Pulmonary artery endothelial cell (primary cell): Measurements from ENCODE around the gene FAM13A. TPM values are rescaled to one million over a fixed set of nuclear protein-coding genes. Genes with fewer than 3 reads are reported as not detected.
"Not testable (repeated sequence)": the region's sequence is repeated elsewhere in the genome, so short reads cannot be mapped to it uniquely, and the experiment has no call there.

ENCODE experiments used
- DNase-seq: peaks from one replicate; pipeline ENCODE4 v3.0.0-alpha.2; 2011; ENCODE audit warnings: low read depth, low spot score
- total RNA-seq: library from RNA; depleted of rRNA; stranded (reverse); fragments of >200 nt; gene quantifications from 2 replicates; pipeline ENCODE4 v1.2.3, GENCODE V29; 2014

The FAM13A gene
- 4.0 and 10.7 TPM in 2 replicates for total RNA-seq

- DNase-seq = peak; percentile 81
Observed at GRCh38 chr4:89056953-89057398, at the start of gene FAM13A. TSS of gene FAM13A (minus strand) at chr4:89057185. CDS start at chr4:89056964, 221 bp downstream.

DNA sequence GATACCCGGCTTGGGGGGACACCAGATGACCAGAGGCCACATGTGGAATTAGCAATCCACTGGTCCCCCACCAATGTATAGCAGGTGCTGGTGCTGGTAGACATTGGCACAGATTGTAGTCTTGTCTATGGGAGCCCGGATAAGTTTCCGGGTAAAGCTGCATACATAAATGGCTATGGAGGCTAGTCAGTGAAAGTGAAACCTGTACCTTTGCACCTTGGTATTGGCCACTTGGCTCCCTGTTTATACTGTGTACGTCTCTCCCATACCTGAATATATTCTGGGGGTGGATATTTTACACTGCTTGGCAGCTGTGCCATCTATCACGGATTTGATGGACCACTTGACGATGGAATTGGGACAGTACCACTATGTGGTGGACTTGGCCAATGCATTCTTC is 48.7 kb upstream of the FAM13A start:
- no peak for DNase-seq

DNA sequence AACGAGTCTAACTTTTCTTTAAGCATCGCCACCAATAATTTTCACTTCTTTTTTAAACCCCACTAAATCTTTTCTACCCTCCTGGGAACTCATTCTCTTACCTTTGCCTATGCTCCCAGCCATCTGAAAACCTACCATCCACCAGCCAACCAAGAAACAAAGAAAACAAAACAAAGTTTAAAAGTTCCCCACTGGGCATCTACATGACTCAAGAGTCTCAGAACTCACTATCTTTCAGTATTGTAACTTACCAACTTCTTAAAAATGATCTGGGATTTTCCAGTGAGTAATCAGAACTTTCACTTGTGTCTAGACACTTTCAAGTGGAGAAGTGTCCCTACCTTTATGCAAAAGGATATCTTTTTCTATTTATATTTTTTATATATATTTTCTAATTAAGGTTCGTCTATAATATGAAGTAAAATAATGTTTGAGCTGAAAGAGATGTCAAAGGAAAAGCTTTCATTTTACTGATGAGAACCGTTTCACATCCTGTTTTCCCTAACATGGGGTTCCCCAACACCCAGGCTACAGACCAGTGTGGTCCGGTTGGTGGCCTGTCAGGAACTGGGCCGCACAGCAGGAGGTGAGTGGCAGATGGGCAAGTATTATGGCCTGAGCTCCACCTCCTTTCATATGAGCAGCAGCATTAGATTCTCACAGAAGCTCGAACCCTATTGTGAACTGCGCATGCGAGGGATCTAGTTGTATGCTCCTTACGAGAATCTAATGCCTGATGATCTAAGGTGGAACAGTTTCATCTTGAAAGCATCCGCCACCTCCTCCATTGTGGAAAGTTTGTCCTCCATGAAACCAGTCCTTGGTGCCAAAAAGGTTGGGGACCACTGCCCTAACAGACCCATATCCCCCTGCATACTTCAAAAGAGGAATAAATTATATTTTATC is 44.5 kb upstream of the FAM13A start:
- DNase-seq = no peak

DNA sequence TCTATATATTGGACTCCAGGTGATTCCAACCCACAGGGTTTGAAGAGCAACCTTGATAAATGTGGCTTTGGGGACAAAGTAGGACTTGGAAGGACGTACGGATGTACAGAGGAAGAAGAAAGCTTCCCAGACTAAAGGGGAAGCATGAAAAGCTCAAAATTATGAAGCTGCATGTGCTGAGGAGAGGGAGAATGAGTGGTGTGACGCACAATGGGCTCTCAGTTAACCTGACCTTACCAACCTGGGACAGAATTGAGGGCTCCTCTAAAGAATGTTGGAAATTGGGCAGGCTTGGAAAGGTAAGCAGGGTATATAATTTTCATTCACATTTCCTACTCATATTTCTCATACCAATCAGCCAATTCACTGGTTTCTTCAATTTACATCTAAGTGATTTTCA is 43.9 kb upstream of the FAM13A start:
- no peak for DNase-seq

DNA sequence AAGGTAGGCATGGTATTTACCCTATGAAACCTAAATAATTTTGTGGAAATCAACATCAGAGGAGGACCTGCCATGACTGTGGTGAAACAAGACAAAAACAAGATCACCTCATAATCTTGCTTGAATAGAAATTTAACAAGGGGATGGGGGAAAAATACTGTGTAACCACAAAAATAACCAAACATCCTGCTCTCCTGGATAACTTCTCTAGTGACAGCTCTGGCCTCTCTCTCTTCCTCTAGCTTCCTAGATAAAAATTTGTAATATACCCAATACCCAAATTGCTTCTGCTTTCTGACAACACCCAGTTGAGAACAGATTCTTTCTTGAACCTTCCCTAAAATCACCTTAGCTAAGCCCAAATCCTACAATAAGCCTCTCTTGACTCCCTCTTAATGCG is 42.5 kb upstream of the FAM13A start:
- no peak for DNase-seq

DNA sequence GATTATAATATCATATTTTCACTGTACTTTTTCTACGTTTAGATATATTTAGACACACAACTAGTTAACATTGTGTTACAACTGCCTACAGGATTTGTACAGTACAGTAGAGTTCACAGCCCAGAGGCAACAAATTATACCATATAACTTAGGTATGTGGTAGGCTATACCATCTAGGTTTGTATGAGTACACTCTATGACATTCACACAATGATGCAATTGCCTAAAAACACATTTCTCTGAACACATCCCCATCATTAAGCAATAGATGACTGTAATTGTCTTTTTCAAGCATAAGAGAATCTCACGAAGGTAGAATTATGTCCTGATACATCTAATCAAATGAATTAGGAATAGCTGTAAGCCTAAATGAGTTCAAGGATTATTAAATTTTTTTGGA is 42.0 kb upstream of the FAM13A start:
- DNase-seq = no peak

DNA sequence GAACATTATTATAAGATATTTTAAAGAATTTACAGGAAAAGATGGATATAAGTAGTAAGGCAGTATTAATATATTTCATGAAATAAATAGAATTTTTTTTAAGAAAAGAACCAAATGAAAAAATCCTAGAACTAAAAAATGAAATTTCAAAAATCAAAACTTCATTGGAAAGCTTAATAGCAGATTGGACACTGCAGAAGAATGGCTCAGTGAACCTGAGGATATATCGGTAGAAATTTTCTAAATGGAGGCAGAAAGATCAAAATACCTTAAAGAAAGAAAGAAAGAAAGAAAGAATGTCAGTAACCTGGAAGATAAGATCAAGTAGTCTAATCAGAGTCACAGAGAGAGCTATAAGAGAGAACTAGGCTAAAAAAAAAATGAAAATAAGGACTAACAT is 21.3 kb upstream of the FAM13A start:
- DNase-seq = no peak

DNA sequence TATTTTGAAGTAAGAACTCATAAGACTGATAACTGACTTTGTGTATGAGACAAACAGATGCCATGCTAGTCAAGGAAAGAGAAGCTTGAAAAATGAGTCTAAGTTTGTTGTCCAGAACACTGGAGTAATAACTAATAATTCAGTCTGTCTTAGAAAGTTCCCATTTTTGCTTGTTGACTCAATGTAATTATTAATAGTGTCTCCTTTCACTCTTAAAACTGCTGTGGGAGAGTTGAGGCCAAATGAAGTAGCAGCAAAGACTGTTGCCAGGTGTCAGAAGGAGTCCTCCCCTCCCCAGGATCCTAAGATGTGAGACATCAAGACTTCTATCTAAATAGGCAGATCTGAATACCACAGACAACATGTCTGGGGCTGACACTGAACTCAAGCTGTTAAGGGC is 20.8 kb upstream of the FAM13A start:
- DNase-seq = no peak

DNA sequence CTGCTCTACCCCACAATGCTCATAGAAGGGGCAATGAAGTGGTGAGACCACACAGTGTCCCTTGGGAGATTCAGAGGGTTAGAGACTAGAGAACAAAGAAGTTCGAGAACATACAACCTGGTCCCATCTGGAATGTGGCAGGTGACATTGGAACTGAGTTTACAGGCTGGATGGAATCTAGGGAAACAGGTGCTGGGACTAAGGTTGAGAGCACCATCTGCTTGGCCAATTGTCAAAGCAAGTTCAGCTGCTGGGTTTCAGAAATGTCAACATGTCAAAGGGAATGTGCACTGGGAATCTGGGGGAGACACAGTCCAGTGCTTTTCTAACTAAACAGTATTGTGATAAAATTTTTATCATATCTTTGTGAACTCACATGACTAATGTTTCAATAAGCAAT is 15.9 kb upstream of the FAM13A start:
- DNase-seq = no peak

GRCh38 chr4:89071311-89071710 is 14.3 kb upstream of the FAM13A start:
- DNase-seq = no peak

GRCh38 chr4:89070041-89070440 is 13.1 kb upstream of the FAM13A start:
- no peak for DNase-seq

GRCh38 chr4:89069481-89069880 is 12.5 kb upstream of the FAM13A start:
- no peak for DNase-seq

DNA sequence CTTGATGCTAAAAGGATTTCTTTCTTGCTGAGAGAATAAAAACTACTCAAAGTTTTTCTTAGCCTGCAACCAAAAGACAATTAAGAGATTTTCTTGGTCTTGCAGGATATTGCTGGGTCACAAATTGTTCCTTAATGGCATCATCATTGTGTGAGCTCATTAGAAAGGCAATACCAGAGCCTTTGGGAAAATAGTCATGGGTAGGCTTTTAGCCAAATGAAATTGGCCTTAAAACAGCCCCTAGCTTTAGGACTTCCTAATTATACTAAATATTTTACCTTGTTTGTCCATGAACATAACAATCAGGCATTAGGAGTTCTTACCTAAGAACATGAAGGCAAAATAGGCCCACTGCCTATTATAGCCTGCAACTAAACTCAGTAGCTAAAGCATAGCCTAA is 10.4 kb upstream of the FAM13A start:
- no peak for DNase-seq

- DNase-seq = no peak
Observed at GRCh38 chr4:89064848-89065247, 7.9 kb upstream of the FAM13A start.

DNA sequence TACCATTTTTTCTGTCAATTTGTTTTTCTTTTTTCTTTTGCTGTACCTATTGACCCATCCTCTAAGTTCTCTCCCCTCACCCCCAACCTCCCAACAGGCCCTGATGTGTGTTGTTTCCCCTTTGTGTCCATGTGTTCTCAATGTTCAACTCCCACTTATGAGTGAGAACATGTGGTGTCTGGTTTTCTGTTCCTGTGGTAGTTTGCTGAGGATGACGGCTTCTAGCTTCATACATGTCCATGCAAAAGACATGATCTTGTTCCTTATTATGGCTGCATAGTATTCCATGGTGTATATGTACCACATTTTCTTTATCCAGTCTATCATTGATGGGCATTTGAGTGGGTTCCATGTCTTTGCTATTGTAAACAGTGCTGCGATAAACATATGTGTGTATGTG is 859 bp upstream of the FAM13A start:
- DNase-seq = not testable (repeated sequence)

DNA sequence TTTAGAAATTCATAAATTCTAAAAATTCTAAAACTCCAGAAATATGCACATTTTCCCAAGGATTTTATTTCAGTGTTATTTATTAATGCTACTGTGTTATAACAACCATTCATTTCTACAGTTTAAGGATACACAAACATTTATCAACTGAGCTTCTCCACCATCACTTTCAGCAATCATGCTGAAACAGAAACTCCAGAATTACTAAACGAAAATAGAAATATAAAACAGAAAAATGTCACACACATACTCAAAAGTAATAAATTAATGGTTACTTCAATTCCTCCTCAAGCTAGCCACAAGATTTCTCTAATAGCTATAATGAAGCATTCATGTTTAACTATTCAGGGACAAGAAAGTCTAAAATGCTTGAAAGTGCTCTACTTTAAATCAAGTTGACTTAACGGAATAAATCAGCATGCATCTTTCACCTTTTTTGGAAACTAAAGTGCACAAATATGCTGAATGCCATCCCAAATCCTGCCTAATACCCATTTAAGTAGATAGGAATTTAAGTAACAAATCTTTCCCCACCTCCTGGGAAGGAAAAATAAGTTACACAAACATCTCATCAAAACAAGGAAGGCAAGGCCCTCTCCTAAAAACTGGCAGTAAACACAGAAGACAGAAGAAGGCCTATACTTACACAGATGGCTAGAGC is 563 bp downstream of the FAM13A start:
- DNase-seq = no peak

DNA sequence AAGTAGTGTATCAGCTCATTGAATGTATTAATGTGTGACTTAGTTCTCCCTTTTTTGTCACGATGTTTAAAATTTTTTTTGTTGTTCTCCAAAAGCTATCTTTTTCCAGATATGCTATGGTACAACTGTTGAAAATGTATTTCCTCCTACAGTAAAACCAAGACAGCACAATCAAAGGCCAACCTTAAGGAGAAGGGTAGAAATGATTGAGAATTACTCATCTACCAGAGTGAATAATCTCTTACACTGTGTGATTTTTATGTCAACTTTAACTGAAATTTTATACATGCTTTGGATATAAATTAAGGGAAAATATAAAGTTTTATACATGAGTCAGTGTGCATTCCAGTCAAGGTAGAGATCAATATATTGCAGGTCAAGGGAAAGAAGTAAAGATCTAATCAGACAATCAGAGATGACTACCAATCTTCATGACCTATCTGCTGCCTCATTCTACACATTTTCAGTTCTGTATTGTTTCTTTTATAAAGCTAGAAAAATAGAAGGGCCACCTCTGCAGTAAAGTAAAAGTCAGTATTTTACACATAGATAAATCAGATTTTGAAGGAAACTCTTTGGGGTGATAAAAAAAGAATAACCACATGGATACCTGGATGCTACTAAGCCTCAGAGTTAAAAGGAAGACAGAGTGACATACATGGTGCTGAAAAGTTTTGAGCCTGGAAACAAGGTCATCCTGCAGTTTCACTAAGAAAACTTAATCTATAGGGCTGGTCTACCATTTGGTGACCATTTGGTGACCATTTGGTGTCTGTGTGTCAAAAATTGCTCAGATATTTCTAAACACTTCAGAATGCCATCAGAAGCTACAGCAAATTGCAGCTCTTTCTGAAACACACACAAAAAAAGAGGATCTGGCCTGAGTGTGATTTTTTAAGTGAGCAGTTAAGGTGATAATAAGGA is 1.6 kb downstream of the FAM13A start:
- no peak for DNase-seq

- DNase-seq = no peak
Observed at GRCh38 chr4:89054627-89055026, 2.4 kb downstream of the FAM13A start.

DNA sequence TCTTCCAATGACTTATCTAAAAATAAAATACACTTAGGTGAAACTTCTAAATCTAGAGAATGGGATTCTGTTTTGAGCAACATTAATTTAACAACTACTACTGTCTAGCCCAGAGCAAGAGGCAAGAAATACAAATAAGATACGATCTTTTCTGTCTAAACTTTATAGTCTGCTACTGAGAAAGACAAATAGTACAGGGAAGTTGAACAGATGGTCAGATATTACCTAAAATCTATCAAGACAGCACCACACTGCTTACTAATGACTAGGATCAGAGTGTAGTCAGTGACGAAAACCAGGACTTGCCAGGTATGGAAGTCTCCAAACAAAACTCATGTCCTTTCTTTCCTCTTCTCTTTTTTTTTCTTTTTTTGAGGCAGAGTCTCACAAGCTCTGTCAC is 7.1 kb downstream of the FAM13A start:
- DNase-seq = no peak

GRCh38 chr4:89048906-89049601 is 7.9 kb downstream of the FAM13A start:
- no peak for DNase-seq
